ENCODE results near the gene COPS6. TPM values are rescaled to one million over a fixed set of nuclear protein-coding genes. Genes with fewer than 3 reads are reported as not detected.

The COPS6 gene
- total and polyA plus RNA-seq, 4 donors: 28.7 to 63.2 (median 46.8) TPM

DNA sequence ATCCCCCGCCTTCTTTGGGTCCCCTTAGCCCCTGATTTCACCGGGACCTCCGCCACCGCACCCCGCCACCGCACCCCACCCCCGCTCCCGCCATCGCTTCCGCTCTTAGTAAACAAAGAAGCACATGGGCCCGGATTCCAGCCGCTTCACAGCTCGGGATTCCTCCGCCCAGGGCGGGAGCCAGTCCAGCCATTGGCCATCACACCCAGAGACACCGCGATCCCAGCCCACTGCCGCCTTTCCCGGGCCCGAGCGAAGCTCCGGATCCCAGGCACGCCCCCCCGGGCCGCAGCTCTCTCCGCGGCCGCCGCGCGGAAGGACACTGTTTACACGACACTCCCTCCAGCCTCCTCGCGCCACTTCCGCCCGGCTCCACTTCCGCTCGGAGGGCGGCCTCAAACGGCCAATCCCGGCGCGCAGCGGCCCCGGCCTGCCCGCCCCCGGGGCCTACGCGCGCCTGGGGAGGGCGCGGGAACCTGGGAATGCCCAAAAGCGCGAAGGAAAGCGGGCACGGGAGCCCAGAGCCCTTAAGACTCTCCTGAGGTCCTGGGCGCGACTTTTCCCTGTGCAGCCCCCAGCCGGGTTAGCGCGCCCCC, 11.7 kb downstream of the COPS6 start (continued):
- TF ChIP-seq, protein P1, sequence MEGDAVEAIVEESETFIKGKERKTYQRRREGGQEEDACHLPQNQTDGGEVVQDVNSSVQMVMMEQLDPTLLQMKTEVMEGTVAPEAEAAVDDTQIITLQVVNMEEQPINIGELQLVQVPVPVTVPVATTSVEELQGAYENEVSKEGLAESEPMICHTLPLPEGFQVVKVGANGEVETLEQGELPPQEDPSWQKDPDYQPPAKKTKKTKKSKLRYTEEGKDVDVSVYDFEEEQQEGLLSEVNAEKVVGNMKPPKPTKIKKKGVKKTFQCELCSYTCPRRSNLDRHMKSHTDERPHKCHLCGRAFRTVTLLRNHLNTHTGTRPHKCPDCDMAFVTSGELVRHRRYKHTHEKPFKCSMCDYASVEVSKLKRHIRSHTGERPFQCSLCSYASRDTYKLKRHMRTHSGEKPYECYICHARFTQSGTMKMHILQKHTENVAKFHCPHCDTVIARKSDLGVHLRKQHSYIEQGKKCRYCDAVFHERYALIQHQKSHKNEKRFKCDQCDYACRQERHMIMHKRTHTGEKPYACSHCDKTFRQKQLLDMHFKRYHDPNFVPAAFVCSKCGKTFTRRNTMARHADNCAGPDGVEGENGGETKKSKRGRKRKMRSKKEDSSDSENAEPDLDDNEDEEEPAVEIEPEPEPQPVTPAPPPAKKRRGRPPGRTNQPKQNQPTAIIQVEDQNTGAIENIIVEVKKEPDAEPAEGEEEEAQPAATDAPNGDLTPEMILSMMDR (IDR thresholded peaks at IDR 0.05; ENCODE audit: low read depth, low read length, missing input control): no peak
- TF ChIP-seq FOXA1 (IDR thresholded peaks at IDR 0.05) (peak; percentile 26), TAF1 (conservative IDR thresholded peaks at IDR 0.05) (peak; percentile 39), GABPA (IDR thresholded peaks at IDR 0.05 in 1 of 2, conservative IDR thresholded peaks at IDR 0.05 in 1 of 2) (peak; percentile 79 to 94)

DNA sequence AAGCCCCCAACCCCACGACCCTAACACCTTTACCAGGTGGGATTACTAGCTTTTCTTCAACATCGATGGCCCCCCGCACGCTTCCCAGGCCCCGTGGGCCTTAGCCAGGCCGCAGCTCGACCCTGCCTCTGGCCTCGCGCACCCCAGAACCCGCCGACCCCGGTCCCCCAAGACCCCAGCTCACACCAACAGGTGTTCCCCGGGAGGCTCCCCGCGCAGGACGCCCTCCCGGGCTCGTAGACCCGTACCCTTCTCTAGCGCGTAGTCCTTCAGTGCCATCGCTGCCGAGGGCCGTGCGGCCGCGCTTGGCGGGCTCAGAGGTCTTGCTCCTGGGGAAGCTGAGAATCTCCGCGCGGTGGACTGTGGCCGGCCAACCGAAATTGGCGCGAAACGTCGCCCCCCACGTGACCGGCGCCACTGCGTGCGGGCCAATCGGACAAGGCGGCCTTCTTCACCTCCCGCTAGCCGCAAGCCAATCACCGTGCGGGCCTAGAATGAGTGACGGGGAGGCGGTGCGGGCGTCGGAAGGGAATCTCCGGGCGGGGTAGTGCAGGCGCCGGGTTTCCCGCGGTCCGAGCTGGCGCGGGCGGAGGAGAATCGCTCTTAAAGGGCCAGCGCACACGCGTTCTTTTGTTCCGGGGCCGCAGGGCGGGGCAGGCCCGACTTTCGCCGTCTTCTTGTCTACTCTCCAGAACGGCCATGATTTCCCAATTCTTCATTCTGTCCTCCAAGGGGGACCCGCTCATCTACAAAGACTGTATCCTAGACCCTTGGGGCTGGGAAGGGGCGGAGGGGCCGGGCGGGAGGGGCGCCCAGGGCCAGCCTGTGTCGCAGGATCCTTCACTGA, 12.5 kb downstream of the COPS6 start, which contains the start of the genes AP4M1 and MCM7:
Gene AP4M1, plus strand, starts transcription at position 628 of the 847 bp plus-strand sequence. Its CDS starts 72 bp downstream, at position 700.
Gene MCM7, minus strand, starts transcription at position 382 of the 847 bp plus-strand sequence. Its CDS starts 103 bp downstream, at position 279.
- Histone ChIP-seq H3K4me3 (ENCODE audit: low read depth in 1 of 3, low read length in 3 of 3) (peak within 1 kb of the TSS; percentile 81 to 87 (median 82)), H3K9me3 (ENCODE audit: control insufficient read depth in 4 of 4, low read length in 3 of 4) (no peaks in the 10 kb centered on the region), H3K36me3 (ENCODE audit: control insufficient read depth in 4 of 4, insufficient read depth in 3 of 4, low read depth in 1 of 4, low read length in 3 of 4) (peaks cover 11 to 39% (median 26%) of the 10 kb centered on the region in 4 donors), H3K27me3 (ENCODE audit: control insufficient read depth in 4 of 4, insufficient read depth in 4 of 4, low read length in 3 of 4) (no peaks in the 10 kb centered on the region), H3K27ac (ENCODE audit: low read depth in 1 of 2, low read length in 2 of 2) (peak within 1 kb of the TSS; percentile 90 to 94), H3K4me1 (ENCODE audit: control insufficient read depth in 4 of 4, insufficient read depth in 4 of 4, low read length in 3 of 4) (peaks cover 0 to 20% (median 14%) of the 10 kb centered on the region in 4 donors), H3K9ac (ENCODE audit: low read depth in 1 of 2, low read length in 2 of 2) (peak within 1 kb of the TSS; percentile 64 to 89)
- DNase-seq (ENCODE audit: low spot score): peak; percentile 98
- WGBS: under 1% methylated on average over 80 of the region's 80 CpGs
- TF ChIP-seq, protein P2, sequence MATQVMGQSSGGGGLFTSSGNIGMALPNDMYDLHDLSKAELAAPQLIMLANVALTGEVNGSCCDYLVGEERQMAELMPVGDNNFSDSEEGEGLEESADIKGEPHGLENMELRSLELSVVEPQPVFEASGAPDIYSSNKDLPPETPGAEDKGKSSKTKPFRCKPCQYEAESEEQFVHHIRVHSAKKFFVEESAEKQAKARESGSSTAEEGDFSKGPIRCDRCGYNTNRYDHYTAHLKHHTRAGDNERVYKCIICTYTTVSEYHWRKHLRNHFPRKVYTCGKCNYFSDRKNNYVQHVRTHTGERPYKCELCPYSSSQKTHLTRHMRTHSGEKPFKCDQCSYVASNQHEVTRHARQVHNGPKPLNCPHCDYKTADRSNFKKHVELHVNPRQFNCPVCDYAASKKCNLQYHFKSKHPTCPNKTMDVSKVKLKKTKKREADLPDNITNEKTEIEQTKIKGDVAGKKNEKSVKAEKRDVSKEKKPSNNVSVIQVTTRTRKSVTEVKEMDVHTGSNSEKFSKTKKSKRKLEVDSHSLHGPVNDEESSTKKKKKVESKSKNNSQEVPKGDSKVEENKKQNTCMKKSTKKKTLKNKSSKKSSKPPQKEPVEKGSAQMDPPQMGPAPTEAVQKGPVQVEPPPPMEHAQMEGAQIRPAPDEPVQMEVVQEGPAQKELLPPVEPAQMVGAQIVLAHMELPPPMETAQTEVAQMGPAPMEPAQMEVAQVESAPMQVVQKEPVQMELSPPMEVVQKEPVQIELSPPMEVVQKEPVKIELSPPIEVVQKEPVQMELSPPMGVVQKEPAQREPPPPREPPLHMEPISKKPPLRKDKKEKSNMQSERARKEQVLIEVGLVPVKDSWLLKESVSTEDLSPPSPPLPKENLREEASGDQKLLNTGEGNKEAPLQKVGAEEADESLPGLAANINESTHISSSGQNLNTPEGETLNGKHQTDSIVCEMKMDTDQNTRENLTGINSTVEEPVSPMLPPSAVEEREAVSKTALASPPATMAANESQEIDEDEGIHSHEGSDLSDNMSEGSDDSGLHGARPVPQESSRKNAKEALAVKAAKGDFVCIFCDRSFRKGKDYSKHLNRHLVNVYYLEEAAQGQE (IDR thresholded peaks at IDR 0.05): no peak
- TF ChIP-seq SP1 (IDR thresholded peaks at IDR 0.05) (peak; percentile 75), FOXA1 (IDR thresholded peaks at IDR 0.05) (no peak), RAD21 (IDR thresholded peaks at IDR 0.05) (no peak), HNF4G (IDR thresholded peaks at IDR 0.05) (no peak), JUND (IDR thresholded peaks at IDR 0.05) (no peak), EGR1 (IDR thresholded peaks at IDR 0.05; ENCODE audit: low read depth in 2 of 2) (peak in 1 of 2 donors; percentile 48), YY1 (IDR thresholded peaks at IDR 0.05) (peak; percentile 71), TAF1 (conservative IDR thresholded peaks at IDR 0.05) (no peak), HNF4A (conservative IDR thresholded peaks at IDR 0.05) (peak; percentile 18 to 38), FOXA2 (IDR thresholded peaks at IDR 0.05) (no peak), RXRA (IDR thresholded peaks at IDR 0.05) (peak in 1 of 2 donors; percentile 4), NR2F2 (IDR thresholded peaks at IDR 0.05) (no peak), GABPA (IDR thresholded peaks at IDR 0.05 in 1 of 2, conservative IDR thresholded peaks at IDR 0.05 in 1 of 2) (peak in 1 of 2 donors; percentile 84)
- TF ChIP-seq, protein P3, sequence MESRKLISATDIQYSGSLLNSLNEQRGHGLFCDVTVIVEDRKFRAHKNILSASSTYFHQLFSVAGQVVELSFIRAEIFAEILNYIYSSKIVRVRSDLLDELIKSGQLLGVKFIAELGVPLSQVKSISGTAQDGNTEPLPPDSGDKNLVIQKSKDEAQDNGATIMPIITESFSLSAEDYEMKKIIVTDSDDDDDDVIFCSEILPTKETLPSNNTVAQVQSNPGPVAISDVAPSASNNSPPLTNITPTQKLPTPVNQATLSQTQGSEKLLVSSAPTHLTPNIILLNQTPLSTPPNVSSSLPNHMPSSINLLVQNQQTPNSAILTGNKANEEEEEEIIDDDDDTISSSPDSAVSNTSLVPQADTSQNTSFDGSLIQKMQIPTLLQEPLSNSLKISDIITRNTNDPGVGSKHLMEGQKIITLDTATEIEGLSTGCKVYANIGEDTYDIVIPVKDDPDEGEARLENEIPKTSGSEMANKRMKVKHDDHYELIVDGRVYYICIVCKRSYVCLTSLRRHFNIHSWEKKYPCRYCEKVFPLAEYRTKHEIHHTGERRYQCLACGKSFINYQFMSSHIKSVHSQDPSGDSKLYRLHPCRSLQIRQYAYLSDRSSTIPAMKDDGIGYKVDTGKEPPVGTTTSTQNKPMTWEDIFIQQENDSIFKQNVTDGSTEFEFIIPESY (IDR thresholded peaks at IDR 0.05): no peak
- TF ChIP-seq, protein P4, sequence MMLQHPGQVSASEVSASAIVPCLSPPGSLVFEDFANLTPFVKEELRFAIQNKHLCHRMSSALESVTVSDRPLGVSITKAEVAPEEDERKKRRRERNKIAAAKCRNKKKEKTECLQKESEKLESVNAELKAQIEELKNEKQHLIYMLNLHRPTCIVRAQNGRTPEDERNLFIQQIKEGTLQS (IDR thresholded peaks at IDR 0.05): no peak
- TF ChIP-seq, protein P5, sequence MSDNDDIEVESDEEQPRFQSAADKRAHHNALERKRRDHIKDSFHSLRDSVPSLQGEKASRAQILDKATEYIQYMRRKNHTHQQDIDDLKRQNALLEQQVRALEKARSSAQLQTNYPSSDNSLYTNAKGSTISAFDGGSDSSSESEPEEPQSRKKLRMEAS (IDR thresholded peaks at IDR 0.05): no peak
- TF ChIP-seq, protein P1 (IDR thresholded peaks at IDR 0.05; ENCODE audit: low read depth, low read length, missing input control): no peak
